NB4 (cell line): ENCODE results near the gene SEBOX.

Experiments used
- DNase-seq: peaks from one replicate; pipeline ENCODE4 v3.0.0; 2010; ENCODE audit warnings: low read depth
- H3K4me3 ChIP-seq: one replicate; pipeline ENCODE4 v1.5.1; 2011; ENCODE audit warnings: mild to moderate bottlenecking, low read depth, low read length, moderate library complexity
- CTCF ChIP-seq: IDR thresholded peaks from one replicate; pipeline ENCODE4 v1.5.1; 2012; ENCODE audit warnings: low read depth, low read length
- MAX ChIP-seq: IDR thresholded peaks from 2 replicates; pipeline ENCODE4 v1.6.1; 2011; ENCODE audit warnings: low read depth, low read length
- MYC ChIP-seq: IDR thresholded peaks from 2 replicates; pipeline ENCODE4 v1.6.1; 2011; ENCODE audit warnings: low read depth, low read length
- POLR2A ChIP-seq: IDR thresholded peaks from 2 replicates; pipeline ENCODE4 v1.6.1; 2011; ENCODE audit warnings: mild to moderate bottlenecking; ENCODE audit not compliant: insufficient read length; ENCODE audit errors: extremely low read depth

The SEBOX gene

GRCh38 chr17:28333083-28333746 lies 31.8 kb downstream of the SEBOX start:
- H3K4me3 ChIP-seq: no peak overlapping the region
- TF ChIP-seq POLR2A (no peak), MAX (no peak), CTCF (no peak), MYC (no peak)
- DNase-seq: no peak

GRCh38 chr17:28331891-28332420 lies 33.0 kb downstream of the SEBOX start:
- H3K4me3 ChIP-seq: no peak overlapping the region
- DNase-seq: no peak
- TF ChIP-seq MYC (no peak), MAX (no peak), POLR2A (no peak), CTCF (no peak)

GRCh38 chr17:28330671-28331070 lies 34.3 kb downstream of the SEBOX start:
- no peak overlapping the region for H3K4me3 ChIP-seq
- no peak for DNase-seq
- TF ChIP-seq CTCF (no peak), POLR2A (no peak), MAX (no peak), MYC (no peak)

- no peak overlapping the region for H3K4me3 ChIP-seq
- no peak for TF ChIP-seq MYC
- no peak for DNase-seq
These were observed 36.7 kb downstream of the SEBOX start for GRCh38 chr17:28328325-28328724.

- TF ChIP-seq MYC (no peak), POLR2A (no peak), CTCF (no peak), MAX (no peak)
- DNase-seq: no peak
- H3K4me3 ChIP-seq: no peak overlapping the region
These were observed 37.3 kb downstream of the SEBOX start for GRCh38 chr17:28327709-28328108.

GRCh38 chr17:28327031-28327607 lies 37.9 kb downstream of the SEBOX start:
- TF ChIP-seq MYC (no peak), POLR2A (no peak), MAX (no peak), CTCF (no peak)
- no peak for DNase-seq
- no peak overlapping the region for H3K4me3 ChIP-seq
